NCI-H2107 treated with DMSO at 0.1 percent for 48 hours (cell line): ENCODE data around the gene SPINDOC.
"Not testable (repeated sequence)": the region's sequence is repeated elsewhere in the genome, so short reads cannot be mapped to it uniquely, and the experiment has no call there.

ENCODE experiments used
- DNase-seq: peaks from one replicate; lab custom pipeline; 2025; ENCODE audit not compliant: unreplicated experiment; lab: John Stamatoyannopoulos, UW

The SPINDOC gene

DNA sequence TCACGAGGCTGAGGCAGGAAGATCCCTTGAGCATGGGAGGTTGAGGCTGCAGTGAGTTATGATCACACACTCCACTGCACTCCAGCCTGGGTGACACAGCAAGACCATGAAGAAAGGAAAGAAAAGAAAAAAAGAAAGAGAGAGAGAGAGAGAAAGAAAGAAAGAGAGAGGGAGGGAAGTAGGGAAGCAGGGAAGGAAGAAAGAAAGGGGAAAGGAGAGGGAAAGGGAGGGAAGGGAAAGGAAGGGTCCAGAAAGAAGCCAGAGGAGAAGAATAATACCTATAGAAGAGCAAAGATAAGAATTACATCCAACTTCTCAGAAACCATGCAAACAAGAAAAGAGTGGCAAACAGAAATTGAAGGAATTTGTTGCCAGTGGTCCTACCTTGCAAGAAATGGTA, 27.4 kb upstream of the SPINDOC start:
- no peak for DNase-seq

DNA sequence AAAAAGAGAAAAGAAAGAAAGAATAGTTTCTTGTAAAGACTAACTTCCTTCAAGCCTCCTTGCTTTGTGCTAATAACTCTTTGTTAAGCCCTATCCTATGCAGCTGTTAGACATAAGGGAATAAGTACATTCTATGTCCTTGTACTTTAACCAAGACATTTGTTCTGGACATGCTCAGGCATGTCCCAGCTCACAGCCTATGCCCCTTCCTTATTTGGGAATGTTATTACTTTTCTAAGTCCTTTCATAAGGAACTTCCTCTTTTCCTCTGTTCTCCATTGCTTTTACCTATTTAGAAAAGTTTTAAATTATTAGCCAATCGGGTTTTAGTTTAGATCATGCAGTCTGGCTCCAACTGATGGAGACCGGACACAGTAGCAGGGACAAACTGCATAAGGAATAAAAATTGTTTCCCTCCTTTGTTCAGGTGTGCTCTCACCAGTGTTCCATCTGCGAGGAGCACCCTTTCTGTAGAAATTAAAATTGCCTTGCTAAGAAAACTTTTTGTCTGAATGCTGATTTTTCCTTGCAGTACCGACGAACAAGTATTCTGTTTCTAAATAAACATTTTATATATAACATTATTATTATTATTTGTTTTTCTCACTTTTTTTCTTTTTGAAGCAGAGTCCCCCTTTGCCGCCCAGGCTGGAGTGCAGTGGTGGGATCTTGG, 21.6 kb upstream of the SPINDOC start:
- no peak for DNase-seq

DNA sequence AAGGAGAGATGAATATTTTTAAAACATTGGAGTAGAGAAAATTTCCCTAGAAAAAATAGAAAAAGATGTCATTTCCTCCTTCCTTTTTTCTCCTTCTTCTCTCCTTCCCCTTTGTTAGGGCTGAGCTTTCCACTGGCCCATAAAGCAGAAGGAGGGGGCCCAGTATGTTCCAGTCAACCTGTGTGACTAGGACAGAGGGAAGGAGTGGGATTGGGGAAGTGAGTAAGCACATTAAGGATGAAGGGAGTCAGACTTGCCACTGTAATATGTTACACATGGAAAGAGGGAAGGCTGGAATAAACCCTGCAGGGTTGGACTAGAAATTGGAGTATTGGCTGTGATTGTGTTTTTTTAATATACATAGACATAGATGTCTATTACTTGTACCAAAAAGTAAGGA, 20.1 kb upstream of the SPINDOC start:
- no peak for DNase-seq

DNA sequence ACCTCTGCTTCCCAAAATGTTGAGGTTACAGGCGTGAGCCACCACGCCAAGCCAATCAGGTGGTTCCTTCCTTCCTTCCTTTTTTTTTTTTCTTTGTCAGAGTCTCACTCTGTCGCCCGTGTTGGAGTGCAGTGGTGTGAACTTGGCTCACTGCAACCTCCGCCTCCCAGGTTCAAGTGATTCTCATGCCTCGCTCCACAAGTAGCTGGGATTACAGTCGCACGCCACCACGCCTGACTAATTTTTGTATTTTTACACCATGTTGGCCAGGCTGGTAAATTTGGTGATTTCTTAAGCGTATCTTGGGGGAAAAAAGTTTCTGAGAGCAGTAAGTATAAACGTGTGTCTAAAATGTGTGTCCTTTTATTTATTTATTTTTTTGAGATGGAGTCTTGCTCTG, 18.2 kb upstream of the SPINDOC start:
- DNase-seq, result no peak

DNA sequence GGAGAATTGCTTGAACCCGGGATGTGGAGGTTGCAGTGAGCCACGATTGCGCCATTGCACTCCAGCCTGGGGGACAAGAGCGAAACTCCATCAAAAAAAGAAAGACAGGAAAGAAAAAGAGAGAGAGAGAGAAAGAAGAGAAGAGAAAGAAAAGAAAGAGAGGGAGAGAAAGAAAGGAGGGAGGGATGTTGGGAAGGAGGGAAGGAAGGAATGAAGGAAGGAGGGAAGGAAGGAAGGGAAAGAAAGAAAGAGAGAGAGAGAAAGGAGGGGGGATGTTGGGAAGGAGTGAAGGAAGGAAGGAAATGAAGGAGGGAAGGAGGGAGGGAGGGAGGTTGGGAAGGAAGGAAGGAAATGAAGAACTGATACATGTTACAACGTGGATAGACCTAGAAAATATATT, 12.3 kb upstream of the SPINDOC start:
- no peak for DNase-seq

DNA sequence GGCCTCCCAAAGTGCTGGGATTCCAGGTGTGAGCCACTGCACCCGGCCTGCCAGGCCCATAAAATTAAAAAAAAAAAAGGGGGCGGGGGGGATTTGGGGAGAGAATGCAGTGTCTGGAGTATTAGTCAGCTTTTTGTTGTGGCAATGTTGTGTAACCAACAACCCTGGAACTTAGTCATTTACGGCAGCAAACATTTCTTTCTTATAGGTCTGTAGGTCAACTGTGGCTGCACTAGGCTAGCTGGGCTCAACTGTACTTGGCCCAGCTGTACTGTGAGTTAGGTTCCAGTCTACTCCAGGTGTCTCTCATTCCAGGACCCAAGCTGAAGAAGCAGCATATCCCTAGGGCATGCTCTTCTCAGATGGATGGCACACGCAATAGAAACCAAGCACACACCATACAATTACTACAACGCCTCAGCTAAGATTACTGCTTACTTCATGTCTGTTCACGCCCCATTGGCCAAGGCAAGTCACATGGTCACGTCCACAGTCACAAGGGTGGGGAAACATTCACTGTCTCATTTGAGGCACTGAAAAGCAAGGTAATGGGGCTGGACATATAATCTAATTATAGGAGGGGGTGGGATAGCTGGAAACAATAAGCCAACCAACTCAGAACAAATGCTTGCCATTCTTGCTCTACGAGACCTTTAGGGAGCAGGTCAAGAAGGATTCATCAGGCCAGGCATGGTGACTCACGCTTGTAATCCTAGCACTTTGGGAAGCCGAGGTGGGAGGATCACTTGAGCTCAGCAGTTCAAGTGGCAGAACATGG, 10.4 kb upstream of the SPINDOC start:
- no peak for DNase-seq

DNA sequence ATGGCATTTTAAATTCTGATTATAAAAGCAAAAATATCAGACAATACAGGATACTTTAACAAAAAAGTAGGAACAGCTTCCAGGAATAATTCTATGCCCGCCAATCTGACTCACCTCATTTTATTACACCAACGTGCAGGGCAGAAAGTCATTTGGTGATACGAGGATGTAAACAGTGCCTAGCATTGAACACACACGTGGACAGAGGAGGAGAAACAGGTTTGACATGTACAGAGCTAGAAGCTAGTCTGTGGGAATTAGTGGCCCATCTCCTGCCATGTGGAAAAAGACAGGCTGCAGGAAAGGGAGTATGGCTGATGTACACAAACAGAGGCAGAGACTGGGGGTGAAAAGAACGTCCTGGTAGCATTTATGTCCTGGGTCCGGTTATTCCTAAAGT, 9.0 kb upstream of the SPINDOC start:
- no peak for DNase-seq

DNA sequence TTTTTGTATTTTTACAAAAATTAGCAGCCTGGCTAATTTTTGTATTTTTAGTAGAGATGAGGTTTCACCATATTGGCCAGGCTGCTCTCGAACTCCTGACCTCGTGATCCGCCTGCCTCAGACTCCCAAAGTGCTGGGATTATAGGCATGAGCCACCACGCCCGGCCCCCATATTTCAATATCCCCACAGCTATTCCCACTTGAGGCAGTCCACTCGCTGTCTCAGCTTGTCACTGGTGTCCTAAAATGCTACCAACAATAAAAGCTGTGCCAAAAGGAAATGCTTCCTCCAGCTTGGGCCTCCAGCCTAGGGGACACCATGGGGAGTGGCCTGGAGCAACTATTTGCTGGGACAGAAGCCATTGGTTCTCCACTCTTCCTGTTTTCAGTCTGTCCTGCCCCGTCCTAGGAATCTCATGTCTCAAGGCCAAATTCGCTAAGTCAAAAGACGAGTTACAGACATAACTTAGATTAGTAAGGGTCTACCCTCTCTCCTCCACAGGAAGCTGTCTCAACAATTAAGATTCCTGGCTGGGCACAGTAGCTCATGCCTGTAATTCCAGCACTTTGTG, 7.3 kb upstream of the SPINDOC start:
- DNase-seq, result no peak

DNA sequence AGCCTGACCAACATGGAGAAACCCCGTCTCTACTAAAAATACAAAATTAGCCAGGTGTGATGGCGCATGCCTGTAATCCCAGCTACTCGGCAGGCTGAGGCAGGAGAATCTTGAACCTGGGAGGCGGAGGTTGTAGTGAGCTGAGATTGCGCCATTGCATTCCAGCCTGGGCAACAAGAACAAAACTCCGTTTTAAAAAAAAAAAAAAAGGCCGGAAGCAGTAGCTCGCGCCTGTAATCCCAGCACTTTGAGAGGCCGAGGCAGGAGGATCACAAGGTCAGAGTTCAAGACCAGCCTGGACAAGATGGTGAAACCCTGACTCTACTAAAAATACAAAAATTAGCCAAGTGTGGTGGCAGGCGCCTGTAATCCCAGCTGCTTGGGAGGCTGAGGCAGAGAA, 2.9 kb upstream of the SPINDOC start:
- DNase-seq, result not testable (repeated sequence)

DNA sequence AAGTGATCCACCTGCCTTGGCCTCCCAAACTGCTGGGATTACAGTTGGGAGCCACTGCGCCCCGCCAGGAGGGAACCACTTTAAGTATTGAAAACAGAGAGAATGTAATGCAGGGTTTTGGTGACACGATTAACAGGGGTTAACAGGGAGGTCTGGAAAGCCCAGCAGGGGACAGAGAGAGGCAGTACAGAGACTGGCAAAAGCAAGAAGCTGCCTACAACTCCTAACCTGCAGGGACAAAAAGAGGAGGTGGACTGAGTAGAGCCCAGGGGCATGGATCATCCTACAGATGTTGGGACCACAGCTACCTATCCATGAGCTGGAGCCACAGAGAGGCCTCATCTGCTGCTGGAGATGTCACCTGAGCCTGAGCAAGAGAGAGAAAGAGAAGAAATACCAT, 1.7 kb upstream of the SPINDOC start:
- DNase-seq, result no peak

DNA sequence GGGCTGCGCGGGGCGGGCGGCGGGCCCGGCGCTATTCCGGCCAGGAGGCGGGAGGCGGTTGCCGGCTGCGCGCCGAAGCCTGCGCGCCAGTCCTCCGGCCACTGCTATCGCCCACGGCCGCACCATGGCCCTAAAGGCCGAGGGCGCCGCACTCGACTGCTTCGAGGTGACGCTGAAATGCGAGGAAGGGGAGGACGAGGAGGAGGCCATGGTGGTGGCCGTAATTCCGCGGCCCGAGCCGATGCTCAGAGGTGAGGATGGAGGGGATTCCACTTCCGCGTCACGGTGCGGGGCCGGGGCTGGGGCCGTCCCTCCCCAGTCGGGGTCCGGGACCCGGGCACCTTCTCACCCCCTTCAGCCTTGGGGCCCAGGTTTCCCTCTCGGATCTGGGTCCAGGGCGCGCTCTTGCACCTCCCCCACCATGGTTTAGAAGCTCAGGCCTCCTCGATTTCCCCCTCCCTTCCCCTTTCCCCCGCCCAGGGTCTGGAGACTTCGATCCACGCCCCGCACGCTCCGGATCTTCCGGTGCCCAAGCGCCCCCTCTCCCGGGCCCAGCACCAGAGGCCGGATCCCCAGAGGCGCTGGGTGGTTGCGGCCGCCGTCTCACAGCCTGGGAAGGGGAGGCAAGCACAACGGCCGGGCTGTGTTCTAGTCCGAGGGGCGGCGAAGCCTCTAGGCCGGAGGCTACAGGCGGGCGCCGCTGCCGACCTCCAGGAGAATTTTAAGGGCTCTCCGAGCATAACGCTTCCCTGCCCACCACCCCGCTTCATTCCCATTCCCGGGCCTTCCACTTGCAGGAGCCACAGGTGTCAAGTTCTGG, 517 bp downstream of the SPINDOC start:
- DNase-seq, result no peak

DNA sequence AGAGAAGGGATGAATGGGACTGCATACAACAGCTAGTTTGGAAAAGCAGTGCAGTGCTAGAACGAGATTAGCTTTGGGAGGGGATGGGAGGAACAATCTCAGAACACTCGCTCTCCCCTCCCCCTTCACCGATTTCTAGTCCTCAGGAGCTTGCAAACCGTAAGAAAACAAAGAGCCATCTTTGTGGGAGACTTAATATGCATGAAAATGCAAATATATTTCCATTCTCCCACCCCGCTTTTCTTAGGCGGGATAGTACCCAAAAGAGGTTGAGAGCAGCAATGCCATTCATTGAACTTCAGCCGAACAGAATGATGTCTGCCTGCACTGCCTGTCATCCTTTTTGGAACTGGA, 1.1 kb downstream of the SPINDOC start:
- no peak for DNase-seq

DNA sequence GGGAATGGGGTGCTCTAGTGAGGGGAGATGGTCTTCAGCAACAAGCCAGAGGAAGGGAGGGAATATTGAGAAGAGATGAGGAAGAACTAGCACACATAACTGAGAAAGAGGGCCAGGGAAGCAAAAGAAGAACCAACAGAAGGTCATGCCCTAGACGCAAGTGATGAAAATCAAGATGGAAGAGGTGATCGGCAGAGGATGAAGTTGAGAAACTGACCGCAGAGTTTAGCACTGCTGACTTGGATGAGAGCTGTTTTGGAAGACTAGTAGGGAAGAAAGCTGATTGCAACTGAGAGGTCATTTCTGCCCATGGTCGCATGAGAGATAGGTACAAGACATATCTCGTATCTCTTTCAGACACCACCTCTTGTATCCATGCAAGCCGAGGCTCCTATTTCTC, 2.9 kb downstream of the SPINDOC start:
- no peak for DNase-seq

DNA sequence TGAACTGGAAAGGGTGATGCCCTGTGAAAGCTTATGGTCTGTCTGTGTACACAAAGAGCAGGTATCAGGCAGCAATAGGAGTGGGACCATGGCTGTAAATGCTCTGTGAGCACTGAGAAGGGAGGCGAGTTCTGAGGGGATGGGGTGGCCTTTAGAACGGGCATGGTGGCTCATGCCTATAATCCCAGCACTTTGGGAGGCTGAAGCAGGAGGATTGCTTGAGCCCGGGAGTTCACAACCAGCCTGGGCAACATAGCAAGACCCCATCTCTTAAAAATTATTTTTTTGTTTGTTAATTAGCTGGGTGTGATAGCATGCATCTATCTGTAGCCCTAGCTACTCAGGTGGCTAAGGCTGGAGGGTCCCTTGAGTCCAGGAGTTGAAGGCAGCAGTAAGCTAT, 3.5 kb downstream of the SPINDOC start:
- DNase-seq, result no peak

DNA sequence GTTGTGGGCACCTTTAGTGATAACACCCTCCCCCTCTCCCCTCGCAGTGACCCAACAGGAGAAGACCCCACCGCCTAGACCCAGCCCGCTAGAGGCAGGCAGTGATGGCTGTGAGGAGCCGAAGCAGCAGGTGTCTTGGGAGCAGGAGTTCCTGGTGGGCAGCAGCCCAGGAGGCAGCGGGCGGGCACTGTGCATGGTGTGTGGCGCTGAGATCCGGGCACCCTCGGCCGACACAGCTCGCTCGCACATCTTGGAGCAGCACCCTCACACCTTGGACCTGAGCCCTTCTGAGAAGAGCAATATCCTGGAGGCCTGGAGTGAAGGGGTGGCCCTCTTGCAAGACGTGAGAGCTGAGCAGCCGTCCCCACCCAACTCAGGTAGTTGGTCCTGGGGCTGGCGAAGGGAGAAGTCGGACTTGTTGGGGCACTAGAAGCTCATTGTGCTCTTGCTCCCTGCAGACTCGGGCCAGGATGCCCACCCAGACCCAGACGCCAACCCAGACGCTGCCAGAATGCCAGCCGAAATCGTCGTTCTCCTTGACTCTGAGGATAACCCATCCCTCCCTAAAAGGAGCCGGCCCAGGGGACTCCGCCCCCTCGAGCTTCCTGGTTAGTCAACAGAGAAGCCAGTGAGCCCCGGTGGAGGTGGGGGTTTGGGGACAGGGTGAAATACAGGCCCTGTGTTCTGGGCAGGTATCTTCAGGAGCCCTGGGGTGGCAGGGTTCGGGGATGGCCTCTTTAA, 4.7 kb downstream of the SPINDOC start:
- DNase-seq, result no peak

DNA sequence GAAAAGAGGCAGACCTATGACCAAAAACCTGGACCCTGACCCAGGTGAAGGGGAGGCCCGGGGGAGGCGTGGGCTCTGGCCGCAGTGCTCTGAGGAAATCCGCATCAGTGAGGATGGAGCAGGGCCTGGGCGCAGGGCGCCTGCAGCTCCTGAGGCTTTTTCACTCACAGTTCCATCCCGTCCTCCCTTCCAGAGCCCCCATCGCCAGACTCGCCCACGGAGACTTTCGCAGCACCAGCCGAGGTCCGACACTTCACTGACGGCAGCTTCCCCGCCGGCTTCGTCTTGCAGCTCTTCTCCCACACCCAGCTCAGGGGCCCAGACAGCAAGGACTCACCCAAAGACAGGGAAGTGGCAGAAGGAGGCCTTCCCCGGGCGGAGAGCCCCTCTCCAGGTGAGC, 5.4 kb downstream of the SPINDOC start:
- no peak for DNase-seq

DNA sequence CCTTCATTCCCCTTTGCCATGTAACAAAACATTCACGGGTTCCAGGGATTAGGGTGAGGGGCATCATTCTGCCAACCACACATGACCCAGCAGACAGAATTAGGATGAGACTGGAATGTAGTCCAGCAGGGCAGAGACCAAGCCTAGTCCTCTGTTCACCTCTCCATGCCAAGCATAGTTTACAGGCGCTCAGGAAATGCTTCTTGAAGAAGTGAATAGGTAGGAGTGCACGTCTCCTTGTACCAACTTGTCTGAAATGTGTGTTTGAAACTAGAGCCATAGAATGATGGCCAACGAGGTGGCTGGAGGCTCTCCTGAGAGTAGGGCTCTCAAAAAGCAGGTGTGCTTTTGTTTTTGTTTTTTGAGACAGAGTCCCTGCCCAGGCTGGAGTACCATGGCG, 8.2 kb downstream of the SPINDOC start:
- DNase-seq, result no peak

DNA sequence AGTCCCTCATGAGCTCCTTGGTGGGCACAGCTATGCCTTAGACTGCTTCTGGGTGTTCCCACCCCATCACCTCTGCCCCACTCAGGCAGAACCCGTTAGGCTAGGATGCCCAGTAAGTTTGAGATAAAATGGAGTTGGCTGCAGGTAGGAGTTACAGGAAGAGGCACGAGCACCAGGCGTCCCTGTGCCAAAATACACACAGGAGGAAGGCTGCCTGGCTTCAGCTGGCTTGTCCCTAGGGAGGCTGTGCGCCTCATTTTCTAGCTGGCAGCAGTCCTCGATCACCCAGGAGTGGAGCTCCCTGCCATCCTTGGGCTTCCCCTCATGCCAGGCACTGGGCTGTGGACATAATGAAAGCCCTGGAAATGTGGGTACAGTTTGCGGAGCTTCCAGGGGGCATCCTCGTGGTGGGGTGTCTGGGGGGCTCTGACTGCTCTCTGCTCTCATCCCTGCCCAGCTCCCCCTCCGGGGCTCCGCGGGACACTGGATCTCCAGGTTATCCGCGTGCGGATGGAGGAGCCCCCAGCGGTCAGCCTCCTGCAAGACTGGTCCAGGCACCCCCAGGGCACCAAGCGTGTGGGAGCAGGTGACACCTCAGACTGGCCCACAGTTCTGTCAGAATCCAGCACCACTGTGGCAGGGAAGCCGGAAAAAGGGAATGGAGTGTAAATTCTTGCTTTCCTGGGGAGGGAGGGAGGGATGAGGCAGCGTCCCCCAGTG, 13.4 kb downstream of the SPINDOC start:
- no peak for DNase-seq

DNA sequence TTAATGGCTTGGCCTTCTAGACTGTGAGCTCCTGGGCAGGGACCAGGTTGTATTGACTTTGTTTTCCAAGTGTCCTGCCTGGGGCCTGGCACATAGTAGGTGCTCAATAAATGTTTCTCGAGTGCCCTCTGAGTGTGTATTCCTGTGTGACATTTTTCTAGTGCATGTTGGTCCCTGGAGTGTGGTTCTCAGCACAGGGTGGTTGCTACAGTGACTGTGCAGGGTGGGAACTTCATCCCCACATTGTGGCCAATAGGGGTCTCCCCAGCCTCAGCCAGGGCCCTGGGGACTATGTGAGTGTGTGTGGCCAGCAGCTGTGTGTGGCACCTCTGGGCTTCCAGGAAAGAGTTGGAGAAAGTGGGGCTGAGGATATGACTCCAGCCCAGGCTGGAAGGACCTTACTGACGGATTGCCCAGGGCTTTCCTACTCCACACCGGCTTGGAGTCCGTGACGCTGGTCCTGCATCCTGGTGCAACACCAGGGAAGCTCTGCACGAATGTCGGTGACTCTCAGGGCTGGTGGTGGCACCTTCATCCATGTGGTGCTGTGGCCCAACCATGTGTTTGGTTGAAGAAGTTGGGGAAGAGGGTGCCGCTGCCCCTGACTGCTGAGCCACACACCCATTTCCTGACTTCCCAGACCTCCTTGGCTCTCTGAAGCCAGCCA, 16.7 kb downstream of the SPINDOC start:
- no peak for DNase-seq

DNA sequence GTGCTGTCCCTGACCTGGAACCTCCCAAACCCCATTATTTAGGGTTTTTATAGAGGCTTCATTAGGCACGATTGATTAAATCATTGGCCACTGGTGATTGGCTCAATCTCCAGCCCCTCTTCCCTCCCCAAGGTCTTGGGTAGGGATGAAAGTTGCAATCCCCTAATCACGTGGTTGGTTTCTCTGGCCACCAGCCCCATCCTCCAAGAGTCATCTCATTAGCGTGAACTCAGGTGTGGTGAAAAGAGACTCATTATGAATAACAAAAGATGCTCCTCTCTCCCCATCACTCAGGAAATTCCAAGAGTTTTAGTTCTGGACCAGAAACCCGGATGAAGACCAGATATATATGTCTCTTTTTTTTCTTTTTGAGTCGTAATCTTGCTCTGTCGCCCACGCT, 18.1 kb downstream of the SPINDOC start:
- DNase-seq, result no peak
